ENCODE data around the gene HES5.

GRCh38 chr1:2567083-2567679 lies 37.1 kb upstream of the HES5 start:
- TF ChIP-seq EZH2 (IDR thresholded peaks at IDR 0.05; ENCODE audit: borderline replicate concordance, low read depth, low read length, severe bottlenecking) (no peak), MAX (IDR thresholded peaks at IDR 0.05; ENCODE audit: insufficient read depth, insufficient read length) (no peak), POLR2AphosphoS5 (IDR thresholded peaks at IDR 0.05; ENCODE audit: insufficient read depth, low read depth, low read length) (no peak), POLR2A (IDR thresholded peaks at IDR 0.05; ENCODE audit: low read depth, low read length) (no peak), FOS (IDR thresholded peaks at IDR 0.05; ENCODE audit: borderline replicate concordance, insufficient read depth, low read length) (no peak), MYC (IDR thresholded peaks at IDR 0.05; ENCODE audit: low read depth, low read length) (no peak)
- TF ChIP-seq, protein P1, sequence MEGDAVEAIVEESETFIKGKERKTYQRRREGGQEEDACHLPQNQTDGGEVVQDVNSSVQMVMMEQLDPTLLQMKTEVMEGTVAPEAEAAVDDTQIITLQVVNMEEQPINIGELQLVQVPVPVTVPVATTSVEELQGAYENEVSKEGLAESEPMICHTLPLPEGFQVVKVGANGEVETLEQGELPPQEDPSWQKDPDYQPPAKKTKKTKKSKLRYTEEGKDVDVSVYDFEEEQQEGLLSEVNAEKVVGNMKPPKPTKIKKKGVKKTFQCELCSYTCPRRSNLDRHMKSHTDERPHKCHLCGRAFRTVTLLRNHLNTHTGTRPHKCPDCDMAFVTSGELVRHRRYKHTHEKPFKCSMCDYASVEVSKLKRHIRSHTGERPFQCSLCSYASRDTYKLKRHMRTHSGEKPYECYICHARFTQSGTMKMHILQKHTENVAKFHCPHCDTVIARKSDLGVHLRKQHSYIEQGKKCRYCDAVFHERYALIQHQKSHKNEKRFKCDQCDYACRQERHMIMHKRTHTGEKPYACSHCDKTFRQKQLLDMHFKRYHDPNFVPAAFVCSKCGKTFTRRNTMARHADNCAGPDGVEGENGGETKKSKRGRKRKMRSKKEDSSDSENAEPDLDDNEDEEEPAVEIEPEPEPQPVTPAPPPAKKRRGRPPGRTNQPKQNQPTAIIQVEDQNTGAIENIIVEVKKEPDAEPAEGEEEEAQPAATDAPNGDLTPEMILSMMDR (IDR thresholded peaks at IDR 0.05; ENCODE audit: extremely low read depth in 1 of 2, insufficient read depth in 1 of 2, low read depth in 1 of 2, low read length in 2 of 2) = no peak

Data from endothelial cell of umbilical vein (primary cell).